Stimulated activated CD8-positive, alpha-beta memory T cell treated with anti-CD3 and anti-CD28 coated beads, Interleukin-7, amount 100 ng/mL, for 4 hours (primary cell): ENCODE results near the gene TESPA1.

Source experiments
- DNase-seq, 2 donors: peaks; one replicate each; pipeline ENCODE4 v3.0.0-alpha.2; 2020; ENCODE audit warnings: low read depth in 2 of 2

The TESPA1 gene

GRCh38 chr12:54983536-54984101, 943 bp downstream of the TESPA1 start:
- DNase-seq, result peak; percentile 39 to 62

- peak; percentile 12 to 31 for DNase-seq
Measured at GRCh38 chr12:54981796-54982195, 2.8 kb downstream of the TESPA1 start.

GRCh38 chr12:54980341-54980740, 4.2 kb downstream of the TESPA1 start:
- DNase-seq, result no peak

GRCh38 chr12:54977857-54978256, 6.7 kb downstream of the TESPA1 start:
- DNase-seq, result no peak

GRCh38 chr12:54977155-54977554, 7.4 kb downstream of the TESPA1 start:
- DNase-seq, result no peak

GRCh38 chr12:54975875-54976274, 8.7 kb downstream of the TESPA1 start:
- DNase-seq, result no peak

GRCh38 chr12:54975272-54975671, 9.3 kb downstream of the TESPA1 start:
- no peak for DNase-seq

- DNase-seq, result no peak
Measured at GRCh38 chr12:54974279-54974678, 10.3 kb downstream of the TESPA1 start.

GRCh38 chr12:54973556-54973955, 11.0 kb downstream of the TESPA1 start:
- DNase-seq, result no peak

- DNase-seq, result no peak
Measured at GRCh38 chr12:54970741-54971140, 13.8 kb downstream of the TESPA1 start.

- no peak for DNase-seq
Measured at GRCh38 chr12:54968181-54968730, 16.3 kb downstream of the TESPA1 start.

- DNase-seq, result no peak
Measured at GRCh38 chr12:54967461-54967860, 17.1 kb downstream of the TESPA1 start.

- DNase-seq, result no peak
Measured at GRCh38 chr12:54961190-54961589, 23.4 kb downstream of the TESPA1 start.

GRCh38 chr12:54959291-54960018, 25.1 kb downstream of the TESPA1 start:
- DNase-seq, result no peak

- peak in 1 of 2 donors; percentile 30 for DNase-seq
Measured at GRCh38 chr12:54958048-54958658, 26.4 kb downstream of the TESPA1 start.

GRCh38 chr12:54956818-54957641, 27.5 kb downstream of the TESPA1 start:
- DNase-seq, result no peak

- DNase-seq, result no peak
Measured at GRCh38 chr12:54956322-54956721, 28.2 kb downstream of the TESPA1 start.

- DNase-seq, result no peak
Measured at GRCh38 chr12:54954801-54955200, 29.8 kb downstream of the TESPA1 start.

GRCh38 chr12:54954228-54954627, 30.3 kb downstream of the TESPA1 start:
- no peak for DNase-seq

GRCh38 chr12:54950071-54950727, 34.4 kb downstream of the TESPA1 start:
- no peak for DNase-seq

GRCh38 chr12:54949073-54949711, 35.4 kb downstream of the TESPA1 start:
- no peak for DNase-seq
